PC-3 (cell line): ENCODE measurements around the gene TH. TPM values are rescaled to one million over a fixed set of nuclear protein-coding genes. Genes with fewer than 3 reads are reported as not detected.
"Not testable (repeated sequence)": the region's sequence is repeated elsewhere in the genome, so short reads cannot be mapped to it uniquely, and the experiment has no call there.

Source experiments
- ATAC-seq: fragments of 200-7000 bp; cut with Tn5 transposase; 2 replicates; pipeline ENCODE4 v1.9.1; 2020; ENCODE audit warnings: mild to moderate bottlenecking, moderate library complexity
- BruUV-seq: library from RNA; stranded (reverse); fragments of 400-500 nt; replicated peaks from 2 replicates; lab custom pipeline; 2021; lab: Mats Ljungman, UMichigan
- CTCF ChIA-PET: fragments of 300-600 bp; sonication (Branson Sonifier 250); formaldehyde crosslinking; loops from one replicate; lab custom pipeline; 2022; ENCODE audit warnings: antibody characterized with exemption; lab: Charles Lee
- POLR2A ChIA-PET: fragments of 300-600 bp; sonication (Branson Sonifier 250); formaldehyde crosslinking; loops from one replicate; lab custom pipeline; 2022; ENCODE audit warnings: antibody characterized with exemption; ENCODE audit not compliant: unreplicated experiment; lab: Charles Lee
- DNase-seq: peaks from one replicate; pipeline ENCODE4 v3.0.0-alpha.2; 2015
- H2AFZ ChIP-seq: fragments of 300-600 bp; sonication (generic); 2 replicates; pipeline ENCODE4 v1.6.0; 2016; ENCODE audit warnings: antibody characterized with exemption, low read length
- H3F3A ChIP-seq: fragments of 300-600 bp; sonication (generic); one replicate; pipeline ENCODE4 v1.6.0; 2017; ENCODE audit warnings: antibody characterized with exemption, low read length, control low read depth, mild to moderate bottlenecking; ENCODE audit not compliant: unreplicated experiment
- H3K27ac ChIP-seq: fragments of 300-600 bp; sonication (generic); 2 replicates; pipeline ENCODE4 v1.5.1; 2016; ENCODE audit warnings: mild to moderate bottlenecking, low read length
- H3K27me3 ChIP-seq: fragments of 300-600 bp; sonication (generic); 2 replicates; pipeline ENCODE4 v1.6.1; 2016; ENCODE audit warnings: low read length, mixed read lengths
- H3K36me3 ChIP-seq: fragments of 300-600 bp; sonication (generic); 2 replicates; pipeline ENCODE4 v1.6.1; 2016; ENCODE audit warnings: low read depth, mixed run types, low read length, mixed read lengths
- H3K4me1 ChIP-seq: fragments of 300-600 bp; sonication (generic); 2 replicates; pipeline ENCODE4 v1.5.1; 2016; ENCODE audit warnings: low read length; ENCODE audit not compliant: insufficient read depth
- H3K4me2 ChIP-seq: fragments of 300-600 bp; sonication (generic); 2 replicates; pipeline ENCODE4 v1.6.0; 2016; ENCODE audit warnings: low read length
- H3K4me3 ChIP-seq: fragments of 300-600 bp; sonication (generic); 2 replicates; pipeline ENCODE4 v1.5.1; 2016; ENCODE audit warnings: mild to moderate bottlenecking, low read length, mixed read lengths
- H3K79me2 ChIP-seq: fragments of 300-600 bp; sonication (generic); 2 replicates; pipeline ENCODE4 v1.6.1; 2017; ENCODE audit warnings: low read length, mixed read lengths
- H3K9ac ChIP-seq: fragments of 300-600 bp; sonication (generic); 2 replicates; pipeline ENCODE4 v1.6.0; 2016; ENCODE audit warnings: mild to moderate bottlenecking, low read length
- H3K9me2 ChIP-seq: fragments of 300-600 bp; sonication (generic); replicated peaks from 2 replicates; pipeline ENCODE4 v1.6.1; 2016; ENCODE audit warnings: mixed run types, low read length, mixed read lengths
- H3K9me3 ChIP-seq: fragments of 300-600 bp; sonication (generic); 2 replicates; pipeline ENCODE4 v1.6.1; 2016; ENCODE audit warnings: low read length, mixed read lengths
- H4K20me1 ChIP-seq: fragments of 300-600 bp; sonication (generic); 2 replicates; pipeline ENCODE4 v1.6.1; 2016; ENCODE audit warnings: low read length, mixed read lengths
- CTCF ChIP-seq: fragments of 300-600 bp; sonication (generic); conservative IDR thresholded peaks from 2 replicates; pipeline ENCODE4 v1.5.1; 2017; ENCODE audit warnings: antibody characterized with exemption, low read depth, mild to moderate bottlenecking, low read length
- EZH2 ChIP-seq: fragments of 300-600 bp; sonication (generic); IDR thresholded peaks from one replicate; pipeline ENCODE4 v1.6.1; 2017; ENCODE audit warnings: antibody characterized with exemption, mild to moderate bottlenecking, low read length; ENCODE audit not compliant: unreplicated experiment
- EZH2phosphoT487 ChIP-seq: fragments of 300-600 bp; sonication (generic); IDR thresholded peaks from 2 replicates; pipeline ENCODE4 v1.6.1; 2018; ENCODE audit warnings: mild to moderate bottlenecking, antibody characterized with exemption, low read length, borderline replicate concordance
- intact Hi-C: fragments of 100-400 bp; cut with micrococcal nuclease; formaldehyde crosslinking; loops from 2 replicates; pipeline ENCODE4 v1.9.0; 2023
- total RNA-seq: library from RNA; depleted of rRNA; stranded (reverse); fragments of >200 nt; gene quantifications from 2 replicates; pipeline ENCODE4 v1.2.3, GENCODE V29; 2014

The TH gene
- total RNA-seq, 1 experiment from 2014 or later: 8.3 TPM

GRCh38 chr11:2126520-2127085 is 45.0 kb downstream of the TH start:
- H3K36me3 ChIP-seq: no peaks in the 10 kb centered on the region
- no peaks in the 10 kb centered on the region for H3F3A ChIP-seq
- DNase-seq: no peak
- no peak for ATAC-seq
- intact Hi-C loops: no loop called here
- no TSS peak for BruUV-seq
- H3K27me3 ChIP-seq: no peaks in the 10 kb centered on the region
- no peaks in the 10 kb centered on the region for H3K9me3 ChIP-seq
- H3K79me2 ChIP-seq: no peaks in the 10 kb centered on the region
- no peak overlapping the region for H2AFZ ChIP-seq
- POLR2A ChIA-PET: no interaction called here
- H3K9ac ChIP-seq: no peak overlapping the region
- CTCF ChIA-PET: no interaction called here
- no peak overlapping the region for H3K4me2 ChIP-seq
- H3K27ac ChIP-seq: no peak overlapping the region
- no peak overlapping the region for H3K4me3 ChIP-seq
- TF ChIP-seq EZH2phosphoT487: no peak
- no peak for TF ChIP-seq EZH2
- TF ChIP-seq CTCF: no peak
- peaks cover 7% of the 10 kb centered on the region; the same call in 1 of the 2 replicates for H3K4me1 ChIP-seq
- no peaks in the 10 kb centered on the region for H3K9me2 ChIP-seq
- H4K20me1 ChIP-seq: no peaks in the 10 kb centered on the region

GRCh38 chr11:2124736-2125484 is 46.7 kb downstream of the TH start:
- H3K9me3 ChIP-seq, H3K36me3 ChIP-seq, H3F3A ChIP-seq, H3K27ac ChIP-seq, ATAC-seq, H2AFZ ChIP-seq, BruUV-seq, H3K9me2 ChIP-seq, POLR2A ChIA-PET, H3K9ac ChIP-seq, H3K4me3 ChIP-seq, DNase-seq, H3K79me2 ChIP-seq, intact Hi-C loops, H3K4me1 ChIP-seq, H4K20me1 ChIP-seq, H3K4me2 ChIP-seq, H3K27me3 ChIP-seq, CTCF ChIA-PET: not testable (repeated sequence)

DNA sequence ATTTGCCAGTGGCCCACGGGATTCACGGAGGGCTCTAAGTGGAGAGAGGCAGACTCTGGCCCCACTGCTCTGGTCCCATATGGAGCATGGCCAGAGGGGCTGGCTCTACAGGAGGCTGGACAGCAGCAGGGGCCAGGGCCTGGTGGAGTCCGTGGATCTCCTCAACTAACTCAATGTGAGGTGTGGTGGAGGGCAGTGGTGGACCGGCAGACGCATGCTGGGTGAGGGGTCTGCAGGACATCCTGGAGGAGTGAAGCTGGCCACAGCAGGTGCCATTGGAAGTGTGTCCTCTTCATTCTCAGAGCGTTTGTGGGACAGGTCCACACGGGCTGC is 48.0 kb downstream of the TH start:
- H3K27me3 ChIP-seq: no peaks in the 10 kb centered on the region
- H3K4me3 ChIP-seq: no peak overlapping the region
- no peaks in the 10 kb centered on the region for H4K20me1 ChIP-seq
- H3K9ac ChIP-seq: no peak overlapping the region
- H3K4me1 ChIP-seq: peaks cover 7% of the 10 kb centered on the region; the same call in 1 of the 2 replicates
- H3K79me2 ChIP-seq: no peaks in the 10 kb centered on the region
- no peak for DNase-seq
- H3K4me2 ChIP-seq: no peak overlapping the region
- intact Hi-C loops: no loop called here
- no peak overlapping the region for H3K27ac ChIP-seq
- TF ChIP-seq EZH2phosphoT487 (no peak), EZH2 (no peak), CTCF (no peak)
- no peak for ATAC-seq
- no peak overlapping the region for H2AFZ ChIP-seq
- H3K36me3 ChIP-seq: no peaks in the 10 kb centered on the region
- no peaks in the 10 kb centered on the region for H3K9me3 ChIP-seq
- ChIA-PET POLR2A (no interaction called here), CTCF (no interaction called here)
- no peaks in the 10 kb centered on the region for H3F3A ChIP-seq
- BruUV-seq: no TSS peak
- H3K9me2 ChIP-seq: no peaks in the 10 kb centered on the region
